HepG2 (cell line): ENCODE results near the gene CNGA1. TPM values are rescaled to one million over a fixed set of nuclear protein-coding genes. Genes with fewer than 3 reads are reported as not detected.

ENCODE experiments used
- CBX2 ChIP-seq, 2 experiments: fragments of 200-600 bp in 1 of 2; sonication (generic); formaldehyde crosslinking in 1 of 2; IDR thresholded peaks; 2 replicates each; pipeline versions ENCODE4 v1.7.0 to v1.8.1; 2018 to 2022; ENCODE audit warnings: low read depth in 2 of 2, low read length in 1 of 2, mild to moderate bottlenecking in 1 of 2, missing genetic modification reagents in 1 of 2
- MAFF ChIP-seq: IDR thresholded peaks from 2 replicates; pipeline ENCODE4 v1.6.1; 2011; ENCODE audit warnings: low read depth, low read length, improper control_type of control experiment
- MAFK ChIP-seq, 2 experiments: IDR thresholded peaks in 1 of 2; conservative IDR thresholded peaks in 1 of 2; 2 replicates each; pipeline ENCODE4 v1.6.1; 2011; ENCODE audit warnings: improper control_type of control experiment in 2 of 2, low read length in 2 of 2
- MEF2D ChIP-seq: sonication (generic); formaldehyde crosslinking; IDR thresholded peaks from 2 replicates; pipeline ENCODE4 v1.5.1; 2020; ENCODE audit warnings: mild to moderate bottlenecking, missing genetic modification reagents
- MYPOP ChIP-seq: sonication (generic); formaldehyde crosslinking; IDR thresholded peaks from 2 replicates; pipeline ENCODE4 v1.8.1; 2023; ENCODE audit warnings: mild to moderate bottlenecking, moderate library complexity, missing genetic modification reagents
- PBX2 ChIP-seq: IDR thresholded peaks from 2 replicates; pipeline ENCODE4 v1.6.1; 2016; ENCODE audit warnings: control low read depth
- PHF20 ChIP-seq: sonication (generic); formaldehyde crosslinking; IDR thresholded peaks from 2 replicates; pipeline ENCODE4 v1.5.0; 2020; ENCODE audit warnings: mild to moderate bottlenecking, missing genetic modification reagents
- RARG ChIP-seq: sonication (generic); formaldehyde crosslinking; IDR thresholded peaks from 2 replicates; pipeline ENCODE4 v1.4.0; 2020; ENCODE audit warnings: low read depth, mild to moderate bottlenecking, missing genetic modification reagents
- TARDBP ChIP-seq: sonication (generic); formaldehyde crosslinking; IDR thresholded peaks from 2 replicates; pipeline ENCODE4 v1.8.0; 2022; ENCODE audit warnings: mild to moderate bottlenecking, missing genetic modification reagents
- TSC22D2 ChIP-seq: sonication (generic); formaldehyde crosslinking; IDR thresholded peaks from 2 replicates; pipeline ENCODE4 v1.5.1; 2020; ENCODE audit warnings: missing genetic modification reagents, mild to moderate bottlenecking, borderline replicate concordance
- ZBTB21 ChIP-seq: sonication (generic); formaldehyde crosslinking; IDR thresholded peaks from 2 replicates; pipeline ENCODE4 v1.4.0; 2020; ENCODE audit warnings: missing genetic modification reagents
- ZKSCAN1 ChIP-seq: fragments of 150-350 bp; IDR thresholded peaks from 2 replicates; pipeline ENCODE4 v1.6.1; 2014; ENCODE audit warnings: low read length
- ZNF101 ChIP-seq: sonication (generic); formaldehyde crosslinking; IDR thresholded peaks from 2 replicates; pipeline ENCODE4 v1.4.0; 2020; ENCODE audit warnings: mild to moderate bottlenecking, low read depth, missing genetic modification reagents, borderline replicate concordance
- ZNF280D ChIP-seq: sonication (generic); formaldehyde crosslinking; IDR thresholded peaks from 2 replicates; pipeline ENCODE4 v1.5.1; 2020; ENCODE audit warnings: mild to moderate bottlenecking, missing genetic modification reagents
- ZNF296 ChIP-seq: sonication (generic); formaldehyde crosslinking; conservative IDR thresholded peaks from 2 replicates; pipeline ENCODE4 v1.5.0; 2020; ENCODE audit warnings: mild to moderate bottlenecking, missing genetic modification reagents
- ZNF512B ChIP-seq: sonication (generic); formaldehyde crosslinking; IDR thresholded peaks from 2 replicates; pipeline ENCODE4 v1.5.1; 2020; ENCODE audit warnings: missing genetic modification reagents, mild to moderate bottlenecking, borderline replicate concordance
- ZNF607 ChIP-seq: sonication (generic); formaldehyde crosslinking; IDR thresholded peaks from 2 replicates; pipeline ENCODE4 v1.5.1; 2020; ENCODE audit warnings: missing genetic modification reagents, mild to moderate bottlenecking, borderline replicate concordance
- ZNF629 ChIP-seq: sonication (generic); formaldehyde crosslinking; conservative IDR thresholded peaks from 2 replicates; pipeline ENCODE4 v1.5.0; 2020; ENCODE audit warnings: missing genetic modification reagents
- ZNF709 ChIP-seq: sonication (generic); formaldehyde crosslinking; IDR thresholded peaks from 2 replicates; pipeline ENCODE4 v1.5.0; 2020; ENCODE audit warnings: mild to moderate bottlenecking, missing genetic modification reagents
- polyA plus RNA-seq, 8 experiments: library from polyadenylated mRNA; depleted of rRNA in 3 of 8; stranded (reverse) in 7 of 8; unstranded in 1 of 8; fragments of >200 nt; fragmentation: Illumina TruSeq in 4 of 8; extraction: Trizol in 4 of 8; gene quantifications; 2 replicates each; pipeline versions ENCODE4 v1.2.1 to v1.2.3, GENCODE V29; 2011 to 2016; ENCODE audit warnings: low read depth in 4 of 8, missing spikeins in 1 of 8, mixed read lengths in 1 of 8; ENCODE audit not compliant: insufficient read depth in 1 of 8
- total RNA-seq, 5 experiments: library from RNA; depleted of rRNA; stranded (reverse); fragments of >200 nt; fragmentation: Illumina TruSeq; extraction: Trizol; gene quantifications; 2 replicates each; pipeline ENCODE4 v1.2.3, GENCODE V29; 2016; ENCODE audit warnings: low read depth in 1 of 5

CNGA1 gene
- total and polyA plus RNA-seq, 2 of the 13 experiments (the other 11 are each of a cell fraction or from before 2014, with no cell fraction given): 0.22 to 0.40 TPM

- TF ChIP-seq MYPOP (CRISPR knock-in tag) (peak; percentile 72; the same call in 1 of the 2 replicates), ZNF512B (CRISPR knock-in tag) (peak; percentile 66; the same call in 1 of the 2 replicates), ZNF101 (CRISPR knock-in tag) (no peak), PHF20 (CRISPR knock-in tag) (peak; percentile 36; the same call in 1 of the 2 replicates), TSC22D2 (CRISPR knock-in tag) (no peak), ZKSCAN1 (no peak), ZNF296 (CRISPR knock-in tag) (no peak), MAFF (no peak), ZBTB21 (CRISPR knock-in tag) (no peak), MEF2D (0 out of 2 replicates have a peak, but pooled peaks have one; percentile 23), RARG (CRISPR knock-in tag) (no peak), MAFK (conservative IDR thresholded peaks at IDR 0.05 in 1 of 2, IDR thresholded peaks at IDR 0.05 in 1 of 2; ENCODE audit: low read length in 2 of 2) (no peak), ZNF629 (CRISPR knock-in tag) (peak; percentile 55), CBX2 (IDR thresholded peaks at IDR 0.05; ENCODE audit: low read depth, low read length) (no peak), CBX2 (CRISPR knock-in tag; IDR thresholded peaks at IDR 0.05; ENCODE audit: low read depth) (0 out of 2 replicates have a peak, but pooled peaks have one; percentile 51), ZNF709 (CRISPR knock-in tag) (peak; percentile 78; the same call in 1 of the 2 replicates), ZNF280D (CRISPR knock-in tag) (no peak), TARDBP (CRISPR knock-in tag) (no peak), PBX2 (no peak), ZNF607 (CRISPR knock-in tag) (0 out of 2 replicates have a peak, but pooled peaks have one; percentile 27)
These were observed at the start of gene CNGA1, which contains the start of gene NIPAL1 (continued) for GRCh38 chr4:48016141-48017107.
